ENCODE data around the gene TMTC1. TPM values are rescaled to one million over a fixed set of nuclear protein-coding genes. Genes with fewer than 3 reads are reported as not detected.

The TMTC1 gene
- total and polyA plus RNA-seq, 2 experiments from 2014 or later, result 4.8 to 24.3 TPM

DNA sequence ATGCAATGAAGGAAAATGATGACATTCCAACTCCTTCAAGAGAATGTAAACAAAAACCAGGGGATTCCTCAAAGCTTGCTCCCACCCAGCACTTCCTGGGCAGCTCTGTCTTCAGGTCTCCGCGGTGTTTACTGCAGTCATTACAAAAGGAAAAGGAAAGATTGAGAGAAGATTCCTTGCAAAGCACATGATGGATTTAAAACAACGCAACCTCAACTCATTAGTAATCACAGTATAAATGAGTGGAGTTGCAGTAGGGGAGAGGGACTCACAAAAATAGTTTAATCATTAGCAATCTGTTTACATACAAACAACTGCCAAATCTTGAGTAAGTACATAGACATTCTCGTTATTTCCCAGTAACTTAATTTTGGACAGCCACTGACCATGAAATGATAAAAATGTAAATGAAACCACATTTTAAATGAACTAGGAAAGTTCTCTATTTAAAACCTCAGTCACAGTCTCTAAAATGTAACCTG lies 236.6 kb downstream of the TMTC1 start (continued):
- TF ChIP-seq, protein P1, sequence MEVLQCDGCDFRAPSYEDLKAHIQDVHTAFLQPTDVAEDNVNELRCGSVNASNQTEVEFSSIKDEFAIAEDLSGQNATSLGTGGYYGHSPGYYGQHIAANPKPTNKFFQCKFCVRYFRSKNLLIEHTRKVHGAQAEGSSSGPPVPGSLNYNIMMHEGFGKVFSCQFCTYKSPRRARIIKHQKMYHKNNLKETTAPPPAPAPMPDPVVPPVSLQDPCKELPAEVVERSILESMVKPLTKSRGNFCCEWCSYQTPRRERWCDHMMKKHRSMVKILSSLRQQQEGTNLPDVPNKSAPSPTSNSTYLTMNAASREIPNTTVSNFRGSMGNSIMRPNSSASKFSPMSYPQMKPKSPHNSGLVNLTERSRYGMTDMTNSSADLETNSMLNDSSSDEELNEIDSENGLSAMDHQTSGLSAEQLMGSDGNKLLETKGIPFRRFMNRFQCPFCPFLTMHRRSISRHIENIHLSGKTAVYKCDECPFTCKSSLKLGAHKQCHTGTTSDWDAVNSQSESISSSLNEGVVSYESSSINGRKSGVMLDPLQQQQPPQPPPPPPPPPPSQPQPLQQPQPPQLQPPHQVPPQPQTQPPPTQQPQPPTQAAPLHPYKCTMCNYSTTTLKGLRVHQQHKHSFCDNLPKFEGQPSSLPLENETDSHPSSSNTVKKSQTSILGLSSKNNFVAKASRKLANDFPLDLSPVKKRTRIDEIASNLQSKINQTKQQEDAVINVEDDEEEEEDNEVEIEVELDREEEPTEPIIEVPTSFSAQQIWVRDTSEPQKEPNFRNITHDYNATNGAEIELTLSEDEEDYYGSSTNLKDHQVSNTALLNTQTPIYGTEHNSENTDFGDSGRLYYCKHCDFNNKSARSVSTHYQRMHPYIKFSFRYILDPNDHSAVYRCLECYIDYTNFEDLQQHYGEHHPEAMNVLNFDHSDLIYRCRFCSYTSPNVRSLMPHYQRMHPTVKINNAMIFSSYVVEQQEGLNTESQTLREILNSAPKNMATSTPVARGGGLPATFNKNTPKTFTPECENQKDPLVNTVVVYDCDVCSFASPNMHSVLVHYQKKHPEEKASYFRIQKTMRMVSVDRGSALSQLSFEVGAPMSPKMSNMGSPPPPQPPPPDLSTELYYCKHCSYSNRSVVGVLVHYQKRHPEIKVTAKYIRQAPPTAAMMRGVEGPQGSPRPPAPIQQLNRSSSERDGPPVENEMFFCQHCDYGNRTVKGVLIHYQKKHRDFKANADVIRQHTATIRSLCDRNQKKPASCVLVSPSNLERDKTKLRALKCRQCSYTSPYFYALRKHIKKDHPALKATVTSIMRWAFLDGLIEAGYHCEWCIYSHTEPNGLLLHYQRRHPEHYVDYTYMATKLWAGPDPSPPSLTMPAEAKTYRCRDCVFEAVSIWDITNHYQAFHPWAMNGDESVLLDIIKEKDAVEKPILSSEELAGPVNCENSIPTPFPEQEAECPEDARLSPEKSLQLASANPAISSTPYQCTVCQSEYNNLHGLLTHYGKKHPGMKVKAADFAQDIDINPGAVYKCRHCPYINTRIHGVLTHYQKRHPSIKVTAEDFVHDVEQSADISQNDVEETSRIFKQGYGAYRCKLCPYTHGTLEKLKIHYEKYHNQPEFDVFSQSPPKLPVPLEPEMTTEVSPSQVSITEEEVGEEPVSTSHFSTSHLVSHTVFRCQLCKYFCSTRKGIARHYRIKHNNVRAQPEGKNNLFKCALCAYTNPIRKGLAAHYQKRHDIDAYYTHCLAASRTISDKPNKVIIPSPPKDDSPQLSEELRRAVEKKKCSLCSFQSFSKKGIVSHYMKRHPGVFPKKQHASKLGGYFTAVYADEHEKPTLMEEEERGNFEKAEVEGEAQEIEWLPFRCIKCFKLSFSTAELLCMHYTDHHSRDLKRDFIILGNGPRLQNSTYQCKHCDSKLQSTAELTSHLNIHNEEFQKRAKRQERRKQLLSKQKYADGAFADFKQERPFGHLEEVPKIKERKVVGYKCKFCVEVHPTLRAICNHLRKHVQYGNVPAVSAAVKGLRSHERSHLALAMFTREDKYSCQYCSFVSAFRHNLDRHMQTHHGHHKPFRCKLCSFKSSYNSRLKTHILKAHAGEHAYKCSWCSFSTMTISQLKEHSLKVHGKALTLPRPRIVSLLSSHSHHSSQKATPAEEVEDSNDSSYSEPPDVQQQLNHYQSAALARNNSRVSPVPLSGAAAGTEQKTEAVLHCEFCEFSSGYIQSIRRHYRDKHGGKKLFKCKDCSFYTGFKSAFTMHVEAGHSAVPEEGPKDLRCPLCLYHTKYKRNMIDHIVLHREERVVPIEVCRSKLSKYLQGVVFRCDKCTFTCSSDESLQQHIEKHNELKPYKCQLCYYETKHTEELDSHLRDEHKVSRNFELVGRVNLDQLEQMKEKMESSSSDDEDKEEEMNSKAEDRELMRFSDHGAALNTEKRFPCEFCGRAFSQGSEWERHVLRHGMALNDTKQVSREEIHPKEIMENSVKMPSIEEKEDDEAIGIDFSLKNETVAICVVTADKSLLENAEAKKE (CRISPR knock-in tag; IDR thresholded peaks at IDR 0.05), result no peak
- TF ChIP-seq EZH2phosphoT487 (IDR thresholded peaks at IDR 0.05; ENCODE audit: unreplicated experiment), result no peak
- TF ChIP-seq, protein P2, sequence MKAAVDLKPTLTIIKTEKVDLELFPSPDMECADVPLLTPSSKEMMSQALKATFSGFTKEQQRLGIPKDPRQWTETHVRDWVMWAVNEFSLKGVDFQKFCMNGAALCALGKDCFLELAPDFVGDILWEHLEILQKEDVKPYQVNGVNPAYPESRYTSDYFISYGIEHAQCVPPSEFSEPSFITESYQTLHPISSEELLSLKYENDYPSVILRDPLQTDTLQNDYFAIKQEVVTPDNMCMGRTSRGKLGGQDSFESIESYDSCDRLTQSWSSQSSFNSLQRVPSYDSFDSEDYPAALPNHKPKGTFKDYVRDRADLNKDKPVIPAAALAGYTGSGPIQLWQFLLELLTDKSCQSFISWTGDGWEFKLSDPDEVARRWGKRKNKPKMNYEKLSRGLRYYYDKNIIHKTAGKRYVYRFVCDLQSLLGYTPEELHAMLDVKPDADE (IDR thresholded peaks at IDR 0.05), result no peak
- no peak for TF ChIP-seq CREB1 (CRISPR knock-in tag; IDR thresholded peaks at IDR 0.05; ENCODE audit: low read depth)
- no peak for TF ChIP-seq STAT1 (IDR thresholded peaks at IDR 0.05; ENCODE audit: unreplicated experiment)
- no peak for TF ChIP-seq JUNB (IDR thresholded peaks at IDR 0.05; ENCODE audit: unreplicated experiment)
- no peak for TF ChIP-seq EZH2 (IDR thresholded peaks at IDR 0.05; ENCODE audit: low read depth, unreplicated experiment)

DNA sequence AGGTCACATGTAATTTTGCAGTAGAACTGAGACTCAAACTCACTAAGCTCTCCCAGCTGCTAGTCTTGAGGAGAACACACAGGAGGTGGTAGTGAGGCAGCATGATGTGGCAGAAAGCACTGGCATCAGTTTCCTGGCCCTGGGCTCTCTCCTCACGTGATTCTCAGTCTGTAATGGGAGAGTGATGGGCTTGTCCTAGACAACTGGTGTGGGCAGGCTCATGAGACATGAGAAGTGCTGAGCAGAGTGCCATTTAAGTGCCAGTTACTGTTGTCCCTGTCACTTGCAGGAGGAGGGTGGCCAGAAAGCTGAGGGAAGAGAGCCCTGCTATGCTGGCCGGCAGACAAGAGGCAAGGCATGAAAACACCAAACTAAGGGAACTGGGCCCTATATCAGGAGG lies 237.7 kb downstream of the TMTC1 start:
- Histone ChIP-seq H3K4me1 (ENCODE audit: insufficient read depth) (peaks cover 13% of the 10 kb centered on the region), H3K79me2 (replicated peaks; ENCODE audit: insufficient read depth) (no peaks in the 10 kb centered on the region), H3K27ac (ENCODE audit: low read depth) (no peak overlapping the region), H3K9me2 (ENCODE audit: insufficient read depth) (no peaks in the 10 kb centered on the region), H3K27me3 (ENCODE audit: insufficient read depth) (no peaks in the 10 kb centered on the region), H4K20me1 (replicated peaks; ENCODE audit: insufficient read depth) (no peaks in the 10 kb centered on the region), H3K4me2 (no peak overlapping the region), H2AFZ (no peak overlapping the region), H3F3A (replicated peaks; ENCODE audit: low read depth) (no peaks in the 10 kb centered on the region), H3K4me3 (no peak overlapping the region), H3K36me3 (ENCODE audit: insufficient read depth) (no peaks in the 10 kb centered on the region)
- no peaks in the 10 kb centered on the region for H3K9me3 Mint-ChIP-seq
- DNase-seq (ENCODE audit: low spot score) (peak; percentile 21), ATAC-seq (peak; percentile 40)
- H3K27ac Mint-ChIP-seq, result no peak overlapping the region; the same call in none of the 2 replicates
- H3K36me3 Mint-ChIP-seq (ENCODE audit: low read depth), result peaks cover 10% of the 10 kb centered on the region; the same call in 2 of the 3 replicates
- peaks cover 31% of the 10 kb centered on the region for H3K4me1 Mint-ChIP-seq
- peaks cover 5% of the 10 kb centered on the region for H3K27me3 Mint-ChIP-seq (ENCODE audit: insufficient read depth, low read depth, poor library complexity)
- H3K4me3 Mint-ChIP-seq, result no peak overlapping the region
- no peak for TF ChIP-seq ZNF114 (CRISPR knock-in tag; IDR thresholded peaks at IDR 0.05)
- TF ChIP-seq JUNB (IDR thresholded peaks at IDR 0.05; ENCODE audit: unreplicated experiment), result no peak
- no peak for TF ChIP-seq ZNF331 (CRISPR knock-in tag; IDR thresholded peaks at IDR 0.05; ENCODE audit: low read depth)
- TF ChIP-seq STAT1 (IDR thresholded peaks at IDR 0.05; ENCODE audit: unreplicated experiment), result no peak
- TF ChIP-seq, protein P1 (CRISPR knock-in tag; IDR thresholded peaks at IDR 0.05), result no peak
